ENCODE data around the gene HDAC7. TPM values are rescaled to one million over a fixed set of nuclear protein-coding genes. Genes with fewer than 3 reads are reported as not detected.

Gene HDAC7
- total and polyA plus RNA-seq, 2 of the 13 experiments (the other 11 are each of a cell fraction or from before 2014, with no cell fraction given) = 4.6 to 10.8 TPM

GRCh38 chr12:47758834-47759690, 60.6 kb downstream of the HDAC7 start, which contains the start of gene RAPGEF3 (continued):
- TF ChIP-seq THAP8 (CRISPR knock-in tag; IDR thresholded peaks at IDR 0.05; ENCODE audit: borderline replicate concordance) = no peak
- TF ChIP-seq KLF11 (CRISPR knock-in tag; IDR thresholded peaks at IDR 0.05) = no peak
- TF ChIP-seq ZNF329 (CRISPR knock-in tag; IDR thresholded peaks at IDR 0.05; ENCODE audit: low read depth) = no peak
- TF ChIP-seq REPIN1 (CRISPR knock-in tag; IDR thresholded peaks at IDR 0.05; ENCODE audit: borderline replicate concordance, low read depth) = no peak
- TF ChIP-seq THAP9 (CRISPR knock-in tag; IDR thresholded peaks at IDR 0.05; ENCODE audit: borderline replicate concordance) = no peak
- TF ChIP-seq ZFP91 (CRISPR knock-in tag; IDR thresholded peaks at IDR 0.05; ENCODE audit: borderline replicate concordance) = peak; percentile 36; the same call in 1 of the 2 replicates
- TF ChIP-seq ZNF580 (CRISPR knock-in tag; IDR thresholded peaks at IDR 0.05; ENCODE audit: borderline replicate concordance, low read depth) = no peak
- TF ChIP-seq ZNF230 (CRISPR knock-in tag; IDR thresholded peaks at IDR 0.05) = no peak
- TF ChIP-seq NFAT5 (CRISPR knock-in tag; IDR thresholded peaks at IDR 0.05) = no peak
- no peak for TF ChIP-seq MAFK (conservative IDR thresholded peaks at IDR 0.05 in 1 of 2, IDR thresholded peaks at IDR 0.05 in 1 of 2; ENCODE audit: low read length in 2 of 2)
- TF ChIP-seq HDAC6 (IDR thresholded peaks at IDR 0.05; ENCODE audit: low read depth, low read length) = no peak
- no peak for TF ChIP-seq ZNF672 (CRISPR knock-in tag; IDR thresholded peaks at IDR 0.05)
- no peak for TF ChIP-seq SRF (IDR thresholded peaks at IDR 0.05; ENCODE audit: low read depth, low read length)
- peak; percentile 58; the same call in 1 of the 2 replicates for TF ChIP-seq ELF3 (CRISPR knock-in tag; IDR thresholded peaks at IDR 0.05)
- no peak for TF ChIP-seq NFKBIZ (CRISPR knock-in tag; IDR thresholded peaks at IDR 0.05)
- no peak for TF ChIP-seq EED (CRISPR knock-in tag; IDR thresholded peaks at IDR 0.05)
- TF ChIP-seq ZNF713 (CRISPR knock-in tag; IDR thresholded peaks at IDR 0.05) = no peak
- TF ChIP-seq PHF5A (CRISPR knock-in tag; IDR thresholded peaks at IDR 0.05; ENCODE audit: low read depth, unreplicated experiment) = no peak
- TF ChIP-seq CBX1 (IDR thresholded peaks at IDR 0.05; ENCODE audit: low read depth) = peak; percentile 27

All from HepG2 (cell line).